GM12801 (cell line): ENCODE results near the gene ELOVL6.

Experiments
- TF ChIP-seq, protein P1 (sequence below): IDR thresholded peaks from one replicate; pipeline ENCODE4 v1.5.1; 2011; ENCODE audit warnings: control low read depth; ENCODE audit not compliant: insufficient read length; ENCODE audit errors: extremely low read depth

Gene ELOVL6

DNA sequence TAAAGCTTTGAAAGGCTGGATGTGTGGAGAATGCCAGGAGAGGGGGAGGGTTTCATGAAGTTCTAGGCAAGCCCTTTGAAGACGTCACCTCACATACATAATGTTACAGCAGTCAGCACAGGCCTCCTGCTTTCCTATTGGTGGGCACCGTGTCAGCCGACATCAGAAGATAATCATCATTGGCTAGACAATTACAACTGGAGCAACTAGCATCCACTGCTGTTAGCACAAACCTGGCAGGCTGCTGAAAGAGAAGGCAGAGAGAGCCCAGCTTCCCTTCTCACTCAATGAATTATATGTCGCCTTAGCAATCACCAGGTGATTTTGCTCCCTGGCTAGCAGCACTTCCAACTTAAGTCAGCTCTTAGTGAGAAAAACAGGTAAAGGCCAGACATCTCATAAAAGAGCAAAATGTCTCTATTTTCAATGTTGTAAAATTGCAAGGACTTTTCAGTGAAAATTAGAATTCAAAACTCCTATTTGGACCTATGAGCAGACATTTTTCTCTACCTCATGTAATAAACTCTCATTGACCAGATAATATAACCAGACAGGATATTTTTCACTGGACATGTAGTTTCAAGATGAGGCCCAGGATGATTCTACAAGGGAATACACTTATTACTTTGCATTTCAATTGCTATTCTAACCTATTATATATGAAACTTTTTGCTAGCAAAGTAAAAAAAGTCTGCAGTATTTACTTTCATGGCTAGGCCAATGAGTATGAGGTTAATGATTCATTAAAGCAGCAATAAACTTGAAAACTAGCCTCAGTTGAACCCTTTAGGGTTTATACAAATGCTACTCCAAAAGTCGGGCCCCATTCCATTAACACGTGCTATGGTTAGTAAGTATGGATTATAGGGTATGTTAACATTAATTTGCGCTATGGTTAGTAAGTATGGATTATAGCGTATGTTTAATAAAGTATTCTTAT is 4.3 kb downstream of the ELOVL6 start:
- TF ChIP-seq, protein P1, sequence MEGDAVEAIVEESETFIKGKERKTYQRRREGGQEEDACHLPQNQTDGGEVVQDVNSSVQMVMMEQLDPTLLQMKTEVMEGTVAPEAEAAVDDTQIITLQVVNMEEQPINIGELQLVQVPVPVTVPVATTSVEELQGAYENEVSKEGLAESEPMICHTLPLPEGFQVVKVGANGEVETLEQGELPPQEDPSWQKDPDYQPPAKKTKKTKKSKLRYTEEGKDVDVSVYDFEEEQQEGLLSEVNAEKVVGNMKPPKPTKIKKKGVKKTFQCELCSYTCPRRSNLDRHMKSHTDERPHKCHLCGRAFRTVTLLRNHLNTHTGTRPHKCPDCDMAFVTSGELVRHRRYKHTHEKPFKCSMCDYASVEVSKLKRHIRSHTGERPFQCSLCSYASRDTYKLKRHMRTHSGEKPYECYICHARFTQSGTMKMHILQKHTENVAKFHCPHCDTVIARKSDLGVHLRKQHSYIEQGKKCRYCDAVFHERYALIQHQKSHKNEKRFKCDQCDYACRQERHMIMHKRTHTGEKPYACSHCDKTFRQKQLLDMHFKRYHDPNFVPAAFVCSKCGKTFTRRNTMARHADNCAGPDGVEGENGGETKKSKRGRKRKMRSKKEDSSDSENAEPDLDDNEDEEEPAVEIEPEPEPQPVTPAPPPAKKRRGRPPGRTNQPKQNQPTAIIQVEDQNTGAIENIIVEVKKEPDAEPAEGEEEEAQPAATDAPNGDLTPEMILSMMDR, result no peak

DNA sequence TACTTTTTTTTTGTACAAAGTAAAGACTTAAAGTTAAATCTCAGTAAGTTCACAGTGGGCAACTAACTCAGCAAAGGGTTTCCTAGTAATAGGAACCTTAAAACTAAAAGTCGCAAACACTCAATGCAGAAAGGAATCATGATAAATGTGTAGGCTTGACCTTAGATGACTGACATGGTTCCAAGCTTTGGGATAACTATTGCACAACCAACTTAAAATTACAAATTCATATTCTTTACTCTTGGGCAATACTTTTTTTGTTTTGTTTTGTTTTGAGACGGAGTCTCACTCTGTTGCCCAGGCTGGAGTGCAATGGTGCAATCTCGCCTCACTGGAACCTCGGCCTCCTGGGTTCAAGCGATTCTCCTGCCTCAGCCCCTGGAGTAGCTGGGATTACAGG is 8.2 kb downstream of the ELOVL6 start:
- TF ChIP-seq, protein P1, result no peak

DNA sequence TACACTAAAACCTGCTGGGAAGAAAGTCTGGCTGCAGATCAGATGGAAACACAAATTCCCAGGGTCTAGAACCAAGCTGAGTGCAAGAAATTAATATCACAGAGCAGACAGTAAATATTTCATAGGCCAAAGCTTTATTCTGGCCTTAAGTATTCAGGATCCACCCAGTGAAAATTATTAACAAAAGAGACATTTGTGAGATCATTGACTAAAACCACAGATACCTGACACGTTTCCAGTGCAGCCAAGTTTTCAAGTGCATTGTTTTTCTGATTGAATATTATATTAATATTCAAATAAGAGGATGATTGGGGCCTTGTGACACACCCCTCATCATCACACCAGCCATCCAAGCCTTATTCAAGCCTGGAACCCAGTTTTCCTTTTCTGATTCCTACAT is 10.3 kb downstream of the ELOVL6 start:
- TF ChIP-seq, protein P1, result no peak

GRCh38 chr4:110184791-110185155 is 13.6 kb downstream of the ELOVL6 start:
- TF ChIP-seq, protein P1, result no peak

- TF ChIP-seq, protein P1, result no peak
Observed at GRCh38 chr4:110184140-110184790, 14.2 kb downstream of the ELOVL6 start.

- TF ChIP-seq, protein P1, result no peak
Observed at GRCh38 chr4:110183643-110184042, 14.8 kb downstream of the ELOVL6 start.

GRCh38 chr4:110183058-110183457 is 15.4 kb downstream of the ELOVL6 start:
- TF ChIP-seq, protein P1, result no peak
